WTC11 (cell line): ENCODE measurements around the gene HRH3. TPM values are rescaled to one million over a fixed set of nuclear protein-coding genes. Genes with fewer than 3 reads are reported as not detected.

ENCODE experiments used
- ATAC-seq: fragments of 200-7000 bp; cut with Tn5 transposase; 2 replicates; pipeline ENCODE4 v1.10.0; 2021; ENCODE audit warnings: mild to moderate bottlenecking, moderate library complexity
- CTCF ChIA-PET: fragments of 300-600 bp; sonication (Branson Sonifier 250); formaldehyde crosslinking; loops from one replicate; lab custom pipeline; 2021; ENCODE audit warnings: antibody characterized with exemption; lab: Charles Lee
- POLR2A ChIA-PET: fragments of 350-600 bp; sonication (Branson Sonifier 250); formaldehyde crosslinking; loops from one replicate; lab custom pipeline; 2021; ENCODE audit warnings: antibody characterized with exemption; lab: Charles Lee
- DNase-seq: peaks from one replicate; pipeline ENCODE4 v3.0.0; 2021; ENCODE audit warnings: low spot score
- H3K27ac Mint-ChIP-seq: 2 replicates; pipeline ENCODE4 v1.8.0; 2021; ENCODE audit warnings: mixed read lengths
- H3K27me3 Mint-ChIP-seq: 2 replicates; pipeline ENCODE4 v1.8.0; 2021; ENCODE audit warnings: low read depth, mild to moderate bottlenecking, moderate library complexity, mixed read lengths
- H3K36me3 Mint-ChIP-seq: 2 replicates; pipeline ENCODE4 v1.8.0; 2021; ENCODE audit warnings: mixed read lengths
- H3K4me1 Mint-ChIP-seq: 2 replicates; pipeline ENCODE4 v1.8.0; 2022; ENCODE audit warnings: mixed read lengths
- H3K4me3 Mint-ChIP-seq: 2 replicates; pipeline ENCODE4 v1.8.0; 2021; ENCODE audit warnings: mild to moderate bottlenecking, moderate library complexity, mixed read lengths
- H3K9me3 Mint-ChIP-seq: 2 replicates; pipeline ENCODE4 v1.8.0; 2021; ENCODE audit warnings: mixed read lengths
- ESRRA ChIP-seq: sonication (generic); formaldehyde crosslinking; IDR thresholded peaks from 2 replicates; pipeline ENCODE4 v1.8.1; 2022; ENCODE audit warnings: mild to moderate bottlenecking, missing genetic modification reagents, borderline replicate concordance
- FOXP1 ChIP-seq: sonication (generic); formaldehyde crosslinking; IDR thresholded peaks from 2 replicates; pipeline ENCODE4 v1.8.0; 2022; ENCODE audit warnings: missing genetic modification reagents, mild to moderate bottlenecking, moderate library complexity, borderline replicate concordance
- HMGA2 ChIP-seq: fragments of 250-450 bp; sonication (Bioruptor Pico); IDR thresholded peaks from 2 replicates; pipeline ENCODE4 v1.4.0; 2021; ENCODE audit warnings: mild to moderate bottlenecking, moderate library complexity
- JUN ChIP-seq: sonication (generic); formaldehyde crosslinking; IDR thresholded peaks from 2 replicates; pipeline ENCODE4 v1.8.0; 2023; ENCODE audit warnings: mild to moderate bottlenecking, missing genetic modification reagents
- MXD4 ChIP-seq: fragments of 250-450 bp; sonication (Bioruptor Pico); IDR thresholded peaks from 2 replicates; pipeline ENCODE4 v1.8.0; 2021; ENCODE audit warnings: mild to moderate bottlenecking, moderate library complexity, borderline replicate concordance
- MYBL2 ChIP-seq: sonication (generic); formaldehyde crosslinking; IDR thresholded peaks from 2 replicates; pipeline ENCODE4 v1.8.1; 2023; ENCODE audit warnings: mild to moderate bottlenecking, moderate library complexity, missing genetic modification reagents
- NFE2L1 ChIP-seq: sonication (generic); formaldehyde crosslinking; IDR thresholded peaks from 2 replicates; pipeline ENCODE4 v1.8.1; 2023; ENCODE audit warnings: missing genetic modification reagents
- NFYB ChIP-seq: sonication (generic); formaldehyde crosslinking; conservative IDR thresholded peaks from 2 replicates; pipeline ENCODE4 v1.8.0; 2022; ENCODE audit warnings: low read depth, missing genetic modification reagents
- NR1H2 ChIP-seq: sonication (generic); formaldehyde crosslinking; IDR thresholded peaks from 2 replicates; pipeline ENCODE4 v1.9.0; 2021; ENCODE audit warnings: mild to moderate bottlenecking, moderate library complexity, missing genetic modification reagents
- SMAD3 ChIP-seq: sonication (generic); formaldehyde crosslinking; IDR thresholded peaks from 2 replicates; pipeline ENCODE4 v1.8.0; 2022; ENCODE audit warnings: missing genetic modification reagents, mild to moderate bottlenecking, borderline replicate concordance
- SMAD4 ChIP-seq: sonication (generic); formaldehyde crosslinking; IDR thresholded peaks from 2 replicates; pipeline ENCODE4 v1.8.0; 2022; ENCODE audit warnings: mild to moderate bottlenecking, missing genetic modification reagents
- TEAD1 ChIP-seq: sonication (generic); formaldehyde crosslinking; IDR thresholded peaks from 2 replicates; pipeline ENCODE4 v1.8.0; 2022; ENCODE audit warnings: mild to moderate bottlenecking, missing genetic modification reagents
- ZBTB21 ChIP-seq: sonication (generic); formaldehyde crosslinking; IDR thresholded peaks from 2 replicates; pipeline ENCODE4 v1.8.1; 2023; ENCODE audit warnings: mild to moderate bottlenecking, missing genetic modification reagents, borderline replicate concordance
- ZNF416 ChIP-seq: fragments of 250-450 bp; sonication (Bioruptor Pico); IDR thresholded peaks from 2 replicates; pipeline ENCODE4 v1.9.0; 2021; ENCODE audit warnings: mild to moderate bottlenecking, inconsistent platforms
- total RNA-seq: library from RNA; stranded (reverse); gene quantifications from 3 replicates; pipeline ENCODE4 v1.2.3, GENCODE V29; 2021
- TF ChIP-seq, protein P1 (sequence below): sonication (generic); formaldehyde crosslinking; IDR thresholded peaks from 2 replicates; pipeline ENCODE4 v1.8.0; 2022; ENCODE audit warnings: mild to moderate bottlenecking, missing genetic modification reagents
- TF ChIP-seq, protein P2 (sequence below): fragments of 250-450 bp; sonication (Bioruptor Pico); IDR thresholded peaks from 2 replicates; pipeline ENCODE4 v1.9.0; 2021; ENCODE audit warnings: mild to moderate bottlenecking
- TF ChIP-seq, protein P3 (sequence below): sonication (generic); formaldehyde crosslinking; IDR thresholded peaks from 2 replicates; pipeline ENCODE4 v1.8.0; 2022; ENCODE audit warnings: missing genetic modification reagents
- TF ChIP-seq, protein P4 (sequence below): sonication (generic); formaldehyde crosslinking; IDR thresholded peaks from 2 replicates; pipeline ENCODE4 v1.8.1; 2022; ENCODE audit warnings: low read depth, mild to moderate bottlenecking, moderate library complexity, missing genetic modification reagents, borderline replicate concordance
- TF ChIP-seq, protein P5 (sequence below): sonication (generic); formaldehyde crosslinking; IDR thresholded peaks from 2 replicates; pipeline ENCODE4 v1.8.0; 2022; ENCODE audit warnings: mild to moderate bottlenecking, missing genetic modification reagents
- TF ChIP-seq, protein P6 (sequence below): sonication (generic); formaldehyde crosslinking; IDR thresholded peaks from 2 replicates; pipeline ENCODE4 v1.8.0; 2023; ENCODE audit warnings: missing genetic modification reagents
- TF ChIP-seq, protein P7 (sequence below): sonication (generic); formaldehyde crosslinking; IDR thresholded peaks from 2 replicates; pipeline ENCODE4 v1.8.1; 2022; ENCODE audit warnings: mild to moderate bottlenecking, missing genetic modification reagents, moderate library complexity, borderline replicate concordance

The HRH3 gene
- total RNA-seq, 1 experiment from 2014 or later: 3.3 TPM

DNA sequence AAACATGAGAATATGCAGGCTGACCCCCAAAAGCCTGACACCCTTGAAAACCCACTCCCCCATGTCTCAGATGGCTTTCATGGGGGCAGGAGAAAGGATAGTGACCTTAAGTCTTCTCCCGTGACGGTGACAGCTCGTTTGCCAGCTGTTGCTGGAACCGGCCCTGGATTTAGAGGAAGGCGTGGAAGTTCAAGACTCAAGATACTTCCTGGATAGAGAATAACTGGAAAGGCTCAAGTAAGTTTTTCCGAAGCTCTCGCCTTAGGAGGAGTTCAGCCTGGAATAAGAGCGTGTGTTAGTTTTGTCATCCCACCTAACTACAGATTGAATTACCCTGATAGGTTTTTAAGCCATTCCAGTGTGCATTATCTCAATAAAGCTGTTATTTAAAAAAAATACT is 48.8 kb downstream of the HRH3 start:
- Mint-ChIP-seq H3K27ac (peak overlapping the region; percentile 88; the same call in 1 of the 2 replicates), H3K36me3 (peaks cover 25% of the 10 kb centered on the region), H3K4me3 (no peak overlapping the region), H3K9me3 (no peaks in the 10 kb centered on the region), H3K4me1 (no peaks in the 10 kb centered on the region)
- CTCF ChIA-PET: interaction anchor here (0.6 kb wide), 1 partner anchor 119 kb away, joined by 3 read pairs; no protein-coding TSS in a partner anchor
- ATAC-seq (no peak), DNase-seq (no peak)
- POLR2A ChIA-PET: no interaction called here
- no peak for TF ChIP-seq SMAD4
- TF ChIP-seq HMGA2 (CRISPR knock-in tag): no peak
- no peak for TF ChIP-seq ZNF416 (CRISPR knock-in tag)
- TF ChIP-seq NFE2L1 (CRISPR knock-in tag): no peak
- no peak for TF ChIP-seq TEAD1
- TF ChIP-seq, all 79 proteins: peak for 0
- no peaks in the 10 kb centered on the region for H3K27me3 Mint-ChIP-seq

DNA sequence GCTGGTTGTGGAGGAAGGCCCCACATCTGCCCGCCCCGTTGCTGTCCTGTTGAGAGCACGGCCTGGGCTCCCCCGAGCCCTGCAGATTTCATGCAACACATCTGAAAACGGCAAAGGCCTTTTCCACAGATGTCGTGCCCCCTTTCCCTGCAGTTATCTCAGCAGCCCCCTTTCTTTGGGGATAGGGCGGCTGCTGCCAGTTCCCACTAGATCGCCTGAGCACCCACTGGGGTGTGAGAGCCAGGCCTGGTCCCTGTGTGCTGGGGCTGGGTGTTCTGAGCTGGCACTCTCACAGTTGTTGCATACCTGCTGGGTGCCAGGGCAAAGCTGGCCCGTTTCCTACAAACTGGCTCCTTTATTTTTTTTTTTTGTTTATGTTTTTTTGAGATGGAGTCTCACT is 49.5 kb downstream of the HRH3 start:
- peaks cover 31% of the 10 kb centered on the region for H3K36me3 Mint-ChIP-seq
- POLR2A ChIA-PET: no interaction called here
- CTCF ChIA-PET: interaction anchor here (1.3 kb wide), 1 partner anchor 14 kb away, joined by 3 read pairs; no protein-coding TSS in a partner anchor
- no peak overlapping the region for H3K27ac Mint-ChIP-seq
- no peak for TF ChIP-seq FOXP1 (CRISPR knock-in tag)
- TF ChIP-seq, protein P1, sequence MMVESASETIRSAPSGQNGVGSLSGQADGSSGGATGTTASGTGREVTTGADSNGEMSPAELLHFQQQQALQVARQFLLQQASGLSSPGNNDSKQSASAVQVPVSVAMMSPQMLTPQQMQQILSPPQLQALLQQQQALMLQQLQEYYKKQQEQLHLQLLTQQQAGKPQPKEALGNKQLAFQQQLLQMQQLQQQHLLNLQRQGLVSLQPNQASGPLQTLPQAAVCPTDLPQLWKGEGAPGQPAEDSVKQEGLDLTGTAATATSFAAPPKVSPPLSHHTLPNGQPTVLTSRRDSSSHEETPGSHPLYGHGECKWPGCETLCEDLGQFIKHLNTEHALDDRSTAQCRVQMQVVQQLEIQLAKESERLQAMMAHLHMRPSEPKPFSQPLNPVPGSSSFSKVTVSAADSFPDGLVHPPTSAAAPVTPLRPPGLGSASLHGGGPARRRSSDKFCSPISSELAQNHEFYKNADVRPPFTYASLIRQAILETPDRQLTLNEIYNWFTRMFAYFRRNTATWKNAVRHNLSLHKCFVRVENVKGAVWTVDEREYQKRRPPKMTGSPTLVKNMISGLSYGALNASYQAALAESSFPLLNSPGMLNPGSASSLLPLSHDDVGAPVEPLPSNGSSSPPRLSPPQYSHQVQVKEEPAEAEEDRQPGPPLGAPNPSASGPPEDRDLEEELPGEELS: no peak
- TF ChIP-seq NFYB (CRISPR knock-in tag): no peak
- TF ChIP-seq, protein P2, sequence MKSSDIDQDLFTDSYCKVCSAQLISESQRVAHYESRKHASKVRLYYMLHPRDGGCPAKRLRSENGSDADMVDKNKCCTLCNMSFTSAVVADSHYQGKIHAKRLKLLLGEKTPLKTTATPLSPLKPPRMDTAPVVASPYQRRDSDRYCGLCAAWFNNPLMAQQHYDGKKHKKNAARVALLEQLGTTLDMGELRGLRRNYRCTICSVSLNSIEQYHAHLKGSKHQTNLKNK (CRISPR knock-in tag): no peak
- no peak for TF ChIP-seq ZBTB21 (CRISPR knock-in tag)
- TF ChIP-seq, protein P3, sequence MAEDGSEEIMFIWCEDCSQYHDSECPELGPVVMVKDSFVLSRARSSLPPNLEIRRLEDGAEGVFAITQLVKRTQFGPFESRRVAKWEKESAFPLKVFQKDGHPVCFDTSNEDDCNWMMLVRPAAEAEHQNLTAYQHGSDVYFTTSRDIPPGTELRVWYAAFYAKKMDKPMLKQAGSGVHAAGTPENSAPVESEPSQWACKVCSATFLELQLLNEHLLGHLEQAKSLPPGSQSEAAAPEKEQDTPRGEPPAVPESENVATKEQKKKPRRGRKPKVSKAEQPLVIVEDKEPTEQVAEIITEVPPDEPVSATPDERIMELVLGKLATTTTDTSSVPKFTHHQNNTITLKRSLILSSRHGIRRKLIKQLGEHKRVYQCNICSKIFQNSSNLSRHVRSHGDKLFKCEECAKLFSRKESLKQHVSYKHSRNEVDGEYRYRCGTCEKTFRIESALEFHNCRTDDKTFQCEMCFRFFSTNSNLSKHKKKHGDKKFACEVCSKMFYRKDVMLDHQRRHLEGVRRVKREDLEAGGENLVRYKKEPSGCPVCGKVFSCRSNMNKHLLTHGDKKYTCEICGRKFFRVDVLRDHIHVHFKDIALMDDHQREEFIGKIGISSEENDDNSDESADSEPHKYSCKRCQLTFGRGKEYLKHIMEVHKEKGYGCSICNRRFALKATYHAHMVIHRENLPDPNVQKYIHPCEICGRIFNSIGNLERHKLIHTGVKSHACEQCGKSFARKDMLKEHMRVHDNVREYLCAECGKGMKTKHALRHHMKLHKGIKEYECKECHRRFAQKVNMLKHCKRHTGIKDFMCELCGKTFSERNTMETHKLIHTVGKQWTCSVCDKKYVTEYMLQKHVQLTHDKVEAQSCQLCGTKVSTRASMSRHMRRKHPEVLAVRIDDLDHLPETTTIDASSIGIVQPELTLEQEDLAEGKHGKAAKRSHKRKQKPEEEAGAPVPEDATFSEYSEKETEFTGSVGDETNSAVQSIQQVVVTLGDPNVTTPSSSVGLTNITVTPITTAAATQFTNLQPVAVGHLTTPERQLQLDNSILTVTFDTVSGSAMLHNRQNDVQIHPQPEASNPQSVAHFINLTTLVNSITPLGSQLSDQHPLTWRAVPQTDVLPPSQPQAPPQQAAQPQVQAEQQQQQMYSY (CRISPR knock-in tag): no peak
- TF ChIP-seq MXD4: no peak
- TF ChIP-seq SMAD4: no peak
- TF ChIP-seq, protein P4, sequence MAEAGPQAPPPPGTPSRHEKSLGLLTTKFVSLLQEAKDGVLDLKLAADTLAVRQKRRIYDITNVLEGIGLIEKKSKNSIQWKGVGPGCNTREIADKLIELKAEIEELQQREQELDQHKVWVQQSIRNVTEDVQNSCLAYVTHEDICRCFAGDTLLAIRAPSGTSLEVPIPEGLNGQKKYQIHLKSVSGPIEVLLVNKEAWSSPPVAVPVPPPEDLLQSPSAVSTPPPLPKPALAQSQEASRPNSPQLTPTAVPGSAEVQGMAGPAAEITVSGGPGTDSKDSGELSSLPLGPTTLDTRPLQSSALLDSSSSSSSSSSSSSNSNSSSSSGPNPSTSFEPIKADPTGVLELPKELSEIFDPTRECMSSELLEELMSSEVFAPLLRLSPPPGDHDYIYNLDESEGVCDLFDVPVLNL (CRISPR knock-in tag): no peak
- TF ChIP-seq, protein P5, sequence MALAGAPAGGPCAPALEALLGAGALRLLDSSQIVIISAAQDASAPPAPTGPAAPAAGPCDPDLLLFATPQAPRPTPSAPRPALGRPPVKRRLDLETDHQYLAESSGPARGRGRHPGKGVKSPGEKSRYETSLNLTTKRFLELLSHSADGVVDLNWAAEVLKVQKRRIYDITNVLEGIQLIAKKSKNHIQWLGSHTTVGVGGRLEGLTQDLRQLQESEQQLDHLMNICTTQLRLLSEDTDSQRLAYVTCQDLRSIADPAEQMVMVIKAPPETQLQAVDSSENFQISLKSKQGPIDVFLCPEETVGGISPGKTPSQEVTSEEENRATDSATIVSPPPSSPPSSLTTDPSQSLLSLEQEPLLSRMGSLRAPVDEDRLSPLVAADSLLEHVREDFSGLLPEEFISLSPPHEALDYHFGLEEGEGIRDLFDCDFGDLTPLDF (CRISPR knock-in tag): no peak
- TF ChIP-seq, all 79 proteins: peak for 0
- ATAC-seq: no peak
- no peaks in the 10 kb centered on the region for H3K27me3 Mint-ChIP-seq
- no peaks in the 10 kb centered on the region for H3K4me1 Mint-ChIP-seq
- no peaks in the 10 kb centered on the region for H3K9me3 Mint-ChIP-seq
- H3K4me3 Mint-ChIP-seq: no peak overlapping the region
- DNase-seq: no peak

DNA sequence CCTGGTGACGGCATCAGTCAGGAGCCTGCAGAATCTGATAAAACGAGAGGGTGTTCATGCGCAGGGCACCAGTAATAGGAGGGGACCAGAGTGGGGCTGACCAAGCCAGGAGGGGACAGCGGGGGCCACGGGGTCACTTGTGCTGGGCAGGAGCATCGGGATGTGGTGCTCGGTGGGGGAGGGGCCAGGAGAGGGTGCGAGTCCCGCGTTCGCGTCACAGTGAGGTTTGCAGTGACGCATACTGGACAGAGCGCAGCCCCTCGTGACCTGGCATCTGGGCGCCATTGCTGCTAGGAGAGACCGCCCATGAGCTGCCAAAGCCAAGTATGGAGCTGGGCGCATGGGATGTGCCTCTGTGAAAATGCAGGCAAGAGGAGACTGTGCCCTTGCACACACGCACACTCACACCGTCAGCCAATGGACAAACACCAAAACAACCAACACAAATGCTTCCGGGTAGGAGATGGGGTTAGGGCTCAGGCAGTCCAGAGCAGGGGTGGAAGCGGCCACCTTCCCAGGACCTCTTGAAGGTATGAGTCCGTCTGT is 51.1 kb downstream of the HRH3 start:
- H3K4me3 Mint-ChIP-seq: no peak overlapping the region
- no peak overlapping the region for H3K27ac Mint-ChIP-seq
- ChIA-PET POLR2A (no interaction called here), CTCF (no interaction called here)
- H3K9me3 Mint-ChIP-seq: no peaks in the 10 kb centered on the region
- ATAC-seq: no peak
- DNase-seq: no peak
- no peaks in the 10 kb centered on the region for H3K27me3 Mint-ChIP-seq
- H3K4me1 Mint-ChIP-seq: no peaks in the 10 kb centered on the region
- peaks cover 31% of the 10 kb centered on the region for H3K36me3 Mint-ChIP-seq
- TF ChIP-seq ESRRA (CRISPR knock-in tag) (no peak), NR1H2 (no peak), SMAD3 (no peak), JUN (CRISPR knock-in tag) (no peak), MYBL2 (CRISPR knock-in tag) (no peak)
- TF ChIP-seq, protein P6, sequence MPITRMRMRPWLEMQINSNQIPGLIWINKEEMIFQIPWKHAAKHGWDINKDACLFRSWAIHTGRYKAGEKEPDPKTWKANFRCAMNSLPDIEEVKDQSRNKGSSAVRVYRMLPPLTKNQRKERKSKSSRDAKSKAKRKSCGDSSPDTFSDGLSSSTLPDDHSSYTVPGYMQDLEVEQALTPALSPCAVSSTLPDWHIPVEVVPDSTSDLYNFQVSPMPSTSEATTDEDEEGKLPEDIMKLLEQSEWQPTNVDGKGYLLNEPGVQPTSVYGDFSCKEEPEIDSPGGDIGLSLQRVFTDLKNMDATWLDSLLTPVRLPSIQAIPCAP (CRISPR knock-in tag): no peak
- TF ChIP-seq, protein P7, sequence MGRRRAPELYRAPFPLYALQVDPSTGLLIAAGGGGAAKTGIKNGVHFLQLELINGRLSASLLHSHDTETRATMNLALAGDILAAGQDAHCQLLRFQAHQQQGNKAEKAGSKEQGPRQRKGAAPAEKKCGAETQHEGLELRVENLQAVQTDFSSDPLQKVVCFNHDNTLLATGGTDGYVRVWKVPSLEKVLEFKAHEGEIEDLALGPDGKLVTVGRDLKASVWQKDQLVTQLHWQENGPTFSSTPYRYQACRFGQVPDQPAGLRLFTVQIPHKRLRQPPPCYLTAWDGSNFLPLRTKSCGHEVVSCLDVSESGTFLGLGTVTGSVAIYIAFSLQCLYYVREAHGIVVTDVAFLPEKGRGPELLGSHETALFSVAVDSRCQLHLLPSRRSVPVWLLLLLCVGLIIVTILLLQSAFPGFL (CRISPR knock-in tag): no peak
